Glomerular visceral epithelial cell (primary cell): Measurements from ENCODE around the gene LY6G6C.

Source experiments
- DNase-seq: peaks from one replicate; pipeline ENCODE4 v3.0.0-alpha.2; 2016; ENCODE audit errors: extremely low spot score

Gene LY6G6C

DNA sequence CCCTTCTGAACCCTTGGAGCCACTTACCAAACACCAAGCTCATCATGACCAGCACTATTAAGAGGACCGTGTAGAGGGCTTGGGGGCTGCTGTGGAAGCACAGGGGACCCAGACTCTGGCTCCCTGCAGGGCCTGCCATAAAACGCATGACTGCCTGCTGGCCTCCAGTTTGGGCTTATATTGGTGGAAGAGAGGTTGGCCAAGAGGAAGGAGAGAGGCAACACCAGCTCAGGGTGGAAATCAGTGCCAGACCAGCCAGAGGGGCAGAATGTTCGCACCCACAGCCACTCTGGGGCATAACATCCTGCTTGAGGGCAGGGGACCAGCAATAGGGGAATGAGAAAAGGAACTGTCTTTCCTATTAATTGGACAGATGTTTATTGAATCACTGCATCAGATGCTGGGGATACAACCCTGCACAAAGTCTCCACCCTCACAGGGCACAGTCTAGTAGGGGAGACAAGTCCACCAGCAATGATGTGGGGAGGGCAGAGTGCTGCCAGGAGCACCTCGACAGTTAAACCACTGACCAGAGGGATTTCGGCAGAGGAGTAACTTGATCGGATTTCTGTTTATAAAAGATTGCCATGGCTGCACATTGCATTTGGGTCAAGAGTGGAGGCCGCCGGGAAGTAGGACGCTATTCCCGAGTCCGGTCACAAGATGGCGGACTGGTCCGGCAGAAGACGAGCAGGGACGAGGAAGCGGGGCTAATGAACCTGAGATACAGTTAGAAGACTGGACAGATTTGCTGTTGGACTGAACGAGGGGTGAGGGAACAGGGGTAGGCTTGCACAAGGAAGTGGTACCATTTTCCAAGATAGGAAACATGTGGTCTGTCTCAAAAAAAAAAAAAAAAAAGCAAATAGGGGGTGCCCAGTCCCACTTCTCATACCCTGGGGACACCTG is 41.1 kb downstream of the LY6G6C start, which contains the start of gene LY6G5C:
Gene LY6G5C, minus strand, starts transcription at position 842 of the 909 bp plus-strand sequence. Its CDS starts 694 bp downstream, at position 148.
- peak; percentile 91 for DNase-seq

GRCh38 chr6:31677955-31678354 is 43.6 kb downstream of the LY6G6C start:
- no peak for DNase-seq

GRCh38 chr6:31676904-31677303 is 44.6 kb downstream of the LY6G6C start:
- DNase-seq = no peak

- no peak for DNase-seq
Measured at GRCh38 chr6:31676322-31676903, 45.1 kb downstream of the LY6G6C start.

GRCh38 chr6:31669676-31670075 is 51.9 kb downstream of the LY6G6C start, which contains the start of gene LY6G5B:
Gene LY6G5B (plus strand): TSS chr6:31669976. CDS start chr6:31670951, 975 bp downstream.
- no peak for DNase-seq
